Body of pancreas (tissue), 4 donors: ENCODE results near the gene FAH.

Experiments used
- CTCF ChIP-seq, 7 experiments: fragments of 450-650 bp in 4 of 7; fragments of 200-600 bp in 3 of 7; sonication (generic) in 3 of 7; IDR thresholded peaks; one replicate each; pipeline ENCODE4 v1.5.1; 2016 to 2019; ENCODE audit warnings: antibody characterized with exemption in 7 of 7
- POLR2A ChIP-seq, 3 donors: fragments of 450-650 bp; IDR thresholded peaks; one replicate each; pipeline ENCODE4 v1.6.1; 2016; ENCODE audit warnings: antibody characterized with exemption in 3 of 3, mild to moderate bottlenecking in 2 of 3

GRCh38 chr15:80167936-80168335, 15.1 kb downstream of the FAH start:
- TF ChIP-seq POLR2A (IDR thresholded peaks at IDR 0.05), result no peak
- no peak for TF ChIP-seq CTCF (IDR thresholded peaks at IDR 0.05)
